HEK293 (cell line): ENCODE data around the gene CTCF.

ENCODE experiments used
- BCL11A ChIP-seq: fragments of 450-650 bp; formaldehyde crosslinking; IDR thresholded peaks from 2 replicates; pipeline ENCODE4 v1.5.1; 2016; ENCODE audit warnings: low read depth, missing biosample characterization, missing genetic modification characterization
- CTCF ChIP-seq: fragments of 450-650 bp; formaldehyde crosslinking; IDR thresholded peaks from 2 replicates; pipeline ENCODE4 v1.5.1; 2016; ENCODE audit warnings: missing biosample characterization, missing genetic modification characterization
- GLIS1 ChIP-seq: fragments of 450-650 bp; formaldehyde crosslinking; IDR thresholded peaks from 2 replicates; pipeline ENCODE4 v1.5.1; 2016; ENCODE audit warnings: missing biosample characterization, missing genetic modification characterization
- KLF8 ChIP-seq: fragments of 450-650 bp; formaldehyde crosslinking; IDR thresholded peaks from 2 replicates; pipeline ENCODE4 v1.5.1; 2016; ENCODE audit warnings: missing biosample characterization, missing genetic modification characterization
- MZF1 ChIP-seq: fragments of 450-650 bp; formaldehyde crosslinking; IDR thresholded peaks from 2 replicates; pipeline ENCODE4 v1.5.1; 2017; ENCODE audit warnings: missing biosample characterization, missing genetic modification characterization, borderline replicate concordance
- PRDM10 ChIP-seq: fragments of 450-650 bp; formaldehyde crosslinking; IDR thresholded peaks from 2 replicates; pipeline ENCODE4 v1.5.1; 2016; ENCODE audit warnings: missing biosample characterization, missing genetic modification characterization
- YY1 ChIP-seq: fragments of 450-650 bp; formaldehyde crosslinking; IDR thresholded peaks from 2 replicates; pipeline ENCODE4 v1.5.1; 2018; ENCODE audit warnings: missing biosample characterization, missing genetic modification characterization
- YY2 ChIP-seq: fragments of 450-650 bp; formaldehyde crosslinking; IDR thresholded peaks from 2 replicates; pipeline ENCODE4 v1.5.1; 2016; ENCODE audit warnings: missing biosample characterization, missing genetic modification characterization
- ZNF24 ChIP-seq: fragments of 450-650 bp; formaldehyde crosslinking; IDR thresholded peaks from 2 replicates; pipeline ENCODE4 v1.5.1; 2016; ENCODE audit warnings: missing biosample characterization, missing genetic modification characterization
- ZNF311 ChIP-seq: fragments of 450-650 bp; formaldehyde crosslinking; IDR thresholded peaks from 2 replicates; pipeline ENCODE4 v1.5.1; 2017; ENCODE audit warnings: missing biosample characterization, missing genetic modification characterization, borderline replicate concordance
- ZNF433 ChIP-seq: fragments of 450-650 bp; formaldehyde crosslinking; IDR thresholded peaks from 2 replicates; pipeline ENCODE4 v1.5.1; 2016; ENCODE audit warnings: missing biosample characterization, missing genetic modification characterization, low read depth
- ZNF768 ChIP-seq: fragments of 450-650 bp; formaldehyde crosslinking; IDR thresholded peaks from 2 replicates; pipeline ENCODE4 v1.5.1; 2018; ENCODE audit warnings: missing biosample characterization, mild to moderate bottlenecking, missing genetic modification characterization

GRCh38 chr16:67525176-67525860 is 37.0 kb upstream of the CTCF start:
- no peak for TF ChIP-seq YY1 (tag by site-specific recombination)
- TF ChIP-seq ZNF768 (tag by site-specific recombination), result no peak
- no peak for TF ChIP-seq KLF8 (tag by site-specific recombination)
- TF ChIP-seq CTCF, result no peak
- no peak for TF ChIP-seq ZNF433
- TF ChIP-seq YY2, result no peak
- TF ChIP-seq ZNF24, result no peak
- TF ChIP-seq BCL11A (tag by site-specific recombination), result no peak
- no peak for TF ChIP-seq ZNF311 (tag by site-specific recombination)
- no peak for TF ChIP-seq GLIS1 (tag by site-specific recombination)
- peak; percentile 80 for TF ChIP-seq PRDM10 (tag by site-specific recombination)
- no peak for TF ChIP-seq MZF1
